ENCODE measurements around the gene ZNF142.

ZNF142 gene

GRCh38 chr2:218659258-218659987 is at the start of gene ZNF142, which contains the start of gene BCS1L:
Gene ZNF142 (minus strand): TSS chr2:218659623. CDS start chr2:218656429, 3,194 bp downstream.
Gene BCS1L (plus strand): TSS chr2:218659683. CDS start chr2:218660988, 1,305 bp downstream.
- peak; percentile 94 for DNase-seq

- DNase-seq, result no peak
Observed at GRCh38 chr2:218708086-218708485, 48.7 kb upstream of the ZNF142 start.

GRCh38 chr2:218703341-218703740 is 43.9 kb upstream of the ZNF142 start:
- no peak for DNase-seq

GRCh38 chr2:218701806-218702205 is 42.4 kb upstream of the ZNF142 start:
- DNase-seq, result no peak

- DNase-seq, result no peak
Observed at GRCh38 chr2:218698885-218699284, 39.5 kb upstream of the ZNF142 start.

- DNase-seq, result no peak
Observed at GRCh38 chr2:218694405-218695145, 35.2 kb upstream of the ZNF142 start.

GRCh38 chr2:218691234-218691633 is 31.8 kb upstream of the ZNF142 start:
- no peak for DNase-seq

- peak; percentile 61 for DNase-seq
Observed at GRCh38 chr2:218687400-218688060, 28.1 kb upstream of the ZNF142 start.

- DNase-seq, result no peak
Observed at GRCh38 chr2:218680061-218680460, 20.6 kb upstream of the ZNF142 start.

GRCh38 chr2:218679119-218679518 is 19.7 kb upstream of the ZNF142 start:
- no peak for DNase-seq

- peak; percentile 85 for DNase-seq
Observed at GRCh38 chr2:218671654-218672566, 12.5 kb upstream of the ZNF142 start, which contains the start of the genes RNF25 and STK36. Gene RNF25 (minus strand): TSS chr2:218672002. CDS start chr2:218671970, 32 bp downstream. Gene STK36 (plus strand): TSS chr2:218672086. CDS start chr2:218672830, 744 bp downstream.

- peak; percentile 1 for DNase-seq
Observed at GRCh38 chr2:218671097-218671653, 11.8 kb upstream of the ZNF142 start.

- no peak for DNase-seq
Observed at GRCh38 chr2:218664653-218665052, 5.2 kb upstream of the ZNF142 start.

- no peak for DNase-seq
Observed at GRCh38 chr2:218663901-218664300, 4.5 kb upstream of the ZNF142 start.

GRCh38 chr2:218662827-218663226 is 3.4 kb upstream of the ZNF142 start:
- no peak for DNase-seq

- DNase-seq, result no peak
Observed at GRCh38 chr2:218662377-218662776, 3.0 kb upstream of the ZNF142 start.

GRCh38 chr2:218659988-218660358 is 550 bp upstream of the ZNF142 start:
- DNase-seq, result no peak

- peak; percentile 49 for DNase-seq
Observed at GRCh38 chr2:218658671-218659257, 659 bp downstream of the ZNF142 start.

GRCh38 chr2:218655751-218656150 is 3.7 kb downstream of the ZNF142 start:
- no peak for DNase-seq

GRCh38 chr2:218648787-218649100 is 10.7 kb downstream of the ZNF142 start:
- no peak for DNase-seq

- DNase-seq, result peak; percentile 66
Observed at GRCh38 chr2:218648088-218648786, 11.2 kb downstream of the ZNF142 start.
